ENCODE data around the gene ANKS6. TPM values are rescaled to one million over a fixed set of nuclear protein-coding genes. Genes with fewer than 3 reads are reported as not detected.

The ANKS6 gene
- polyA plus RNA-seq, 4 donors, result 25.4 to 27.3 (median 26.3) TPM

- no peak for DNase-seq (ENCODE audit: low read depth in 4 of 4, low spot score in 3 of 4)
Observed at GRCh38 chr9:98818764-98819163, 22.4 kb upstream of the ANKS6 start.

- no peak for DNase-seq (ENCODE audit: low read depth in 4 of 4, low spot score in 3 of 4)
Observed at GRCh38 chr9:98815391-98815951, 19.1 kb upstream of the ANKS6 start.

GRCh38 chr9:98811051-98811650 lies 14.8 kb upstream of the ANKS6 start:
- DNase-seq (ENCODE audit: low read depth in 4 of 4, low spot score in 3 of 4), result no peak

GRCh38 chr9:98810102-98810842 lies 13.9 kb upstream of the ANKS6 start:
- DNase-seq (ENCODE audit: low read depth in 4 of 4, low spot score in 3 of 4), result no peak

- no peak for DNase-seq (ENCODE audit: low read depth in 4 of 4, low spot score in 3 of 4)
Observed at GRCh38 chr9:98809311-98810101, 13.2 kb upstream of the ANKS6 start.

GRCh38 chr9:98808875-98809274 lies 12.5 kb upstream of the ANKS6 start:
- DNase-seq (ENCODE audit: low read depth in 4 of 4, low spot score in 3 of 4), result no peak

- no peak for DNase-seq (ENCODE audit: low read depth in 4 of 4, low spot score in 3 of 4)
Observed at GRCh38 chr9:98808411-98808815, 12.1 kb upstream of the ANKS6 start.

- no peak for DNase-seq (ENCODE audit: low read depth in 4 of 4, low spot score in 3 of 4)
Observed at GRCh38 chr9:98807814-98808195, 11.4 kb upstream of the ANKS6 start.

- DNase-seq (ENCODE audit: low read depth in 4 of 4, low spot score in 3 of 4), result no peak
Observed at GRCh38 chr9:98807070-98807813, 10.9 kb upstream of the ANKS6 start, which contains the start of gene GALNT12. TSS of gene GALNT12 (plus strand) at chr9:98807670. CDS start at chr9:98807699, 29 bp downstream.

- DNase-seq (ENCODE audit: low read depth in 4 of 4, low spot score in 3 of 4), result no peak
Observed at GRCh38 chr9:98806394-98807035, 10.2 kb upstream of the ANKS6 start.

GRCh38 chr9:98805506-98806272 lies 9.3 kb upstream of the ANKS6 start:
- DNase-seq (ENCODE audit: low read depth in 4 of 4, low spot score in 3 of 4), result no peak

GRCh38 chr9:98804083-98804482 lies 7.7 kb upstream of the ANKS6 start:
- DNase-seq (ENCODE audit: low read depth in 4 of 4, low spot score in 3 of 4), result no peak

- DNase-seq (ENCODE audit: low read depth in 4 of 4, low spot score in 3 of 4), result no peak
Observed at GRCh38 chr9:98801969-98802371, 5.6 kb upstream of the ANKS6 start.

- no peak for DNase-seq (ENCODE audit: low read depth in 4 of 4, low spot score in 3 of 4)
Observed at GRCh38 chr9:98801561-98801960, 5.2 kb upstream of the ANKS6 start.

GRCh38 chr9:98798254-98798653 lies 1.9 kb upstream of the ANKS6 start:
- DNase-seq (ENCODE audit: low read depth in 4 of 4, low spot score in 3 of 4), result no peak

GRCh38 chr9:98797491-98797890 lies 1.1 kb upstream of the ANKS6 start:
- DNase-seq (ENCODE audit: low read depth in 4 of 4, low spot score in 3 of 4), result no peak

- no peak for DNase-seq (ENCODE audit: low read depth in 4 of 4, low spot score in 3 of 4)
Observed at GRCh38 chr9:98795970-98796363, 388 bp downstream of the ANKS6 start.

- no peak for DNase-seq (ENCODE audit: low read depth in 4 of 4, low spot score in 3 of 4)
Observed at GRCh38 chr9:98795295-98795955, 930 bp downstream of the ANKS6 start.

- DNase-seq (ENCODE audit: low read depth in 4 of 4, low spot score in 3 of 4), result no peak
Observed at GRCh38 chr9:98794802-98795201, 1.6 kb downstream of the ANKS6 start.
